ENCODE results near the gene ATP2B2. TPM values are rescaled to one million over a fixed set of nuclear protein-coding genes. Genes with fewer than 3 reads are reported as not detected.

ATP2B2 gene
- total and polyA plus RNA-seq, 10 of the 15 experiments (the other 5 are each of a cell fraction or from before 2014, with no cell fraction given), result 0.04 TPM; not detected in 9

- ChIA-PET SMC1A (ENCODE audit: uncharacterized antibody, unreplicated experiment) (no interaction called here), RAD21 (ENCODE audit: unreplicated experiment) (no interaction called here), CTCF (interaction anchor here (0.9 kb wide), 1 partner anchor 25 kb away, joined by 3 read pairs; no protein-coding TSS in a partner anchor), POLR2A (no interaction called here)
- WGBS (ENCODE audit: insufficient coverage, insufficient replicate concordance, low lambda C conversion rate, missing lambda C conversion rate), result 65% methylated on average over 15 of the region's 15 CpGs
- TF ChIP-seq HCFC1 (IDR thresholded peaks at IDR 0.05; ENCODE audit: low read length), result no peak
- no peak for TF ChIP-seq MYC (IDR thresholded peaks at IDR 0.05; ENCODE audit: insufficient read depth, insufficient read length, insufficient replicate concordance, low read length, severe bottlenecking)
- Histone ChIP-seq H3K4me1 (ENCODE audit: control insufficient read depth, insufficient read depth, low read length) (no peaks in the 10 kb centered on the region), H3K9ac (ENCODE audit: control insufficient read depth, insufficient read depth, low read length) (no peak overlapping the region), H3K27ac (ENCODE audit: control insufficient read depth, insufficient read depth) (no peak overlapping the region), H3K27me3 (replicated peaks in 1 of 2; ENCODE audit: control insufficient read depth in 2 of 2, insufficient read depth in 2 of 2, low read length in 1 of 2) (peaks cover 1 to 2% of the 10 kb centered on the region in 2 experiments; a peak in 3 of 4 replicates), H3K9me3 (replicated peaks; ENCODE audit: control insufficient read depth, insufficient read depth, low read length) (no peaks in the 10 kb centered on the region), H2AFZ (ENCODE audit: control insufficient read depth, low read depth, low read length) (no peak overlapping the region), H4K20me1 (ENCODE audit: control insufficient read depth, insufficient read depth) (no peaks in the 10 kb centered on the region), H3K4me2 (ENCODE audit: control insufficient read depth, insufficient read depth) (no peak overlapping the region), H3K36me3 (ENCODE audit: control insufficient read depth in 2 of 2, insufficient read depth in 2 of 2, low read length in 1 of 2) (no peaks in the 10 kb centered on the region), H3K4me3 (no peak overlapping the region), H3K79me2 (ENCODE audit: control insufficient read depth, insufficient read depth, low read length) (no peaks in the 10 kb centered on the region)
- DNase-seq (ENCODE audit: low read depth, low spot score), result no peak
- no peak for ATAC-seq
- no peak for FAIRE-seq
- intact Hi-C loops (cut with micrococcal nuclease; ENCODE audit: unreplicated experiment), result no loop called here
- in situ Hi-C loops (cut with MboI), result no loop called here
- BruUV-seq (replicated peaks), result no TSS peak
These were observed 61.9 kb downstream of the ATP2B2 start for GRCh38 chr3:10443272-10444109.

GRCh38 chr3:10442151-10442795 is 63.1 kb downstream of the ATP2B2 start:
- H3K27ac ChIP-seq (ENCODE audit: control insufficient read depth, insufficient read depth), result no peak overlapping the region
- H4K20me1 ChIP-seq (ENCODE audit: control insufficient read depth, insufficient read depth), result no peaks in the 10 kb centered on the region
- no peak for FAIRE-seq
- ChIA-PET POLR2A (no interaction called here), SMC1A (ENCODE audit: uncharacterized antibody, unreplicated experiment) (no interaction called here), CTCF (no interaction called here), RAD21 (ENCODE audit: unreplicated experiment) (no interaction called here)
- H3K36me3 ChIP-seq (ENCODE audit: control insufficient read depth in 2 of 2, insufficient read depth in 2 of 2, low read length in 1 of 2), result no peaks in the 10 kb centered on the region
- in situ Hi-C loops (cut with MboI) (no loop called here), intact Hi-C loops (cut with micrococcal nuclease; ENCODE audit: unreplicated experiment) (no loop called here)
- H2AFZ ChIP-seq (ENCODE audit: control insufficient read depth, low read depth, low read length), result no peak overlapping the region
- no peak for ATAC-seq
- WGBS (ENCODE audit: insufficient coverage, insufficient replicate concordance, low lambda C conversion rate, missing lambda C conversion rate), result 49% methylated on average over 10 of the region's 10 CpGs
- H3K4me1 ChIP-seq (ENCODE audit: control insufficient read depth, insufficient read depth, low read length), result 0 out of 2 replicates have a peak, but pooled peaks cover 3% of the 10 kb centered on the region
- no peaks in the 10 kb centered on the region for H3K79me2 ChIP-seq (ENCODE audit: control insufficient read depth, insufficient read depth, low read length)
- H3K9ac ChIP-seq (ENCODE audit: control insufficient read depth, insufficient read depth, low read length), result no peak overlapping the region
- H3K4me3 ChIP-seq, result no peak overlapping the region
- no peaks in the 10 kb centered on the region for H3K9me3 ChIP-seq (replicated peaks; ENCODE audit: control insufficient read depth, insufficient read depth, low read length)
- BruUV-seq (replicated peaks), result no TSS peak
- no peak for DNase-seq (ENCODE audit: low read depth, low spot score)
- H3K27me3 ChIP-seq (replicated peaks in 1 of 2; ENCODE audit: control insufficient read depth in 2 of 2, insufficient read depth in 2 of 2, low read length in 1 of 2), result peaks cover 0 to 2% of the 10 kb centered on the region in 2 experiments; a peak in 2 of 4 replicates
- H3K4me2 ChIP-seq (ENCODE audit: control insufficient read depth, insufficient read depth), result no peak overlapping the region
- TF ChIP-seq ZNF217 (IDR thresholded peaks at IDR 0.05) (no peak), ESRRA (IDR thresholded peaks at IDR 0.05; ENCODE audit: low read length) (no peak), ZBTB4 (CRISPR knock-in tag; IDR thresholded peaks at IDR 0.05) (no peak), POLR2AphosphoS5 (IDR thresholded peaks at IDR 0.05; ENCODE audit: low read length) (no peak), SRF (IDR thresholded peaks at IDR 0.05; ENCODE audit: low read depth in 2 of 2, low read length in 2 of 2) (no peak), SMAD1 (IDR thresholded peaks at IDR 0.05; ENCODE audit: low read depth, partially characterized antibody) (no peak), CREM (IDR thresholded peaks at IDR 0.05; ENCODE audit: low read depth) (no peak), IRF4 (IDR thresholded peaks at IDR 0.05; ENCODE audit: low read depth, low read length) (no peak), SREBF2 (IDR thresholded peaks at IDR 0.05; ENCODE audit: low read length) (no peak), NFYA (IDR thresholded peaks at IDR 0.05; ENCODE audit: borderline replicate concordance, low read depth, low read length) (no peak), USF2 (IDR thresholded peaks at IDR 0.05; ENCODE audit: borderline replicate concordance, low read depth, low read length) (no peak)
